T1000 (cell line): ENCODE results near the gene PITHD1.
"Not testable (repeated sequence)": the region's sequence is repeated elsewhere in the genome, so short reads cannot be mapped to it uniquely, and the experiment has no call there.

Experiments
- DNase-seq: peaks from one replicate; lab custom pipeline; 2025; ENCODE audit warnings: mixed read lengths; lab: John Stamatoyannopoulos, UW

The PITHD1 gene

GRCh38 chr1:23799255-23799569 lies 21.0 kb downstream of the PITHD1 start:
- DNase-seq, result no peak

- peak; percentile 72 for DNase-seq
These were observed 21.6 kb downstream of the PITHD1 start for GRCh38 chr1:23799570-23800399.

GRCh38 chr1:23800400-23801337 lies 22.5 kb downstream of the PITHD1 start, which contains the start of gene GALE:
Gene GALE, minus strand, starts transcription at chr1:23800754. Its CDS starts 1,747 bp downstream, at chr1:23799007.
- peak; percentile 88 for DNase-seq

GRCh38 chr1:23801338-23801748 lies 23.1 kb downstream of the PITHD1 start:
- no peak for DNase-seq

GRCh38 chr1:23801876-23802275 lies 23.7 kb downstream of the PITHD1 start:
- no peak for DNase-seq

GRCh38 chr1:23802809-23803342 lies 24.7 kb downstream of the PITHD1 start:
- DNase-seq, result not testable (repeated sequence)

GRCh38 chr1:23803674-23804073 lies 25.5 kb downstream of the PITHD1 start:
- no peak for DNase-seq

- DNase-seq, result no peak
These were observed 26.1 kb downstream of the PITHD1 start for GRCh38 chr1:23804183-23804835.

GRCh38 chr1:23805025-23805424 lies 26.8 kb downstream of the PITHD1 start:
- no peak for DNase-seq

- DNase-seq, result no peak
These were observed 28.1 kb downstream of the PITHD1 start for GRCh38 chr1:23806280-23806679.

- no peak for DNase-seq
These were observed 29.2 kb downstream of the PITHD1 start for GRCh38 chr1:23807453-23807852.

- peak; percentile 19 for DNase-seq
These were observed 31.5 kb downstream of the PITHD1 start for GRCh38 chr1:23809751-23810171.

GRCh38 chr1:23810818-23811540 lies 32.8 kb downstream of the PITHD1 start:
- DNase-seq, result no peak

GRCh38 chr1:23814016-23814415 lies 35.8 kb downstream of the PITHD1 start:
- DNase-seq, result no peak

GRCh38 chr1:23816361-23816760 lies 38.1 kb downstream of the PITHD1 start:
- no peak for DNase-seq

- no peak for DNase-seq
These were observed 38.7 kb downstream of the PITHD1 start for GRCh38 chr1:23816906-23817305.

- DNase-seq, result no peak
These were observed 39.4 kb downstream of the PITHD1 start for GRCh38 chr1:23817633-23818032.

GRCh38 chr1:23823767-23824166 lies 45.5 kb downstream of the PITHD1 start:
- no peak for DNase-seq

- no peak for DNase-seq
These were observed 46.5 kb downstream of the PITHD1 start for GRCh38 chr1:23824711-23825075.

GRCh38 chr1:23825076-23825761 lies 47.0 kb downstream of the PITHD1 start, which contains the start of gene HMGCL:
Gene HMGCL, minus strand, starts transcription at chr1:23825429. Its CDS starts 14 bp downstream, at chr1:23825415.
- peak; percentile 82 for DNase-seq
